Breast epithelium (tissue), 3 donors: ENCODE results near the gene NPEPPS.

ENCODE experiments used
- CTCF ChIP-seq, 3 donors: fragments of 450-650 bp; IDR thresholded peaks; one replicate each; pipeline ENCODE4 v1.5.1; 2016 to 2017; ENCODE audit warnings: antibody characterized with exemption in 3 of 3, mild to moderate bottlenecking in 3 of 3, moderate library complexity in 3 of 3
- POLR2A ChIP-seq: fragments of 450-650 bp; IDR thresholded peaks from one replicate; pipeline ENCODE4 v1.6.1; 2016; ENCODE audit warnings: antibody characterized with exemption, mild to moderate bottlenecking, moderate library complexity
- POLR2AphosphoS5 ChIP-seq, 3 donors: sonication (generic); formaldehyde crosslinking; IDR thresholded peaks; one replicate each; pipeline ENCODE4 v1.6.1; 2017; ENCODE audit warnings: antibody characterized with exemption in 3 of 3

GRCh38 chr17:47620503-47621245 is 89.8 kb downstream of the NPEPPS start:
- no peak for TF ChIP-seq POLR2AphosphoS5 (IDR thresholded peaks at IDR 0.05)
- no peak for TF ChIP-seq CTCF (IDR thresholded peaks at IDR 0.05)
- no peak for TF ChIP-seq POLR2A
